ENCODE data around the gene CLDN20.

Gene CLDN20

DNA sequence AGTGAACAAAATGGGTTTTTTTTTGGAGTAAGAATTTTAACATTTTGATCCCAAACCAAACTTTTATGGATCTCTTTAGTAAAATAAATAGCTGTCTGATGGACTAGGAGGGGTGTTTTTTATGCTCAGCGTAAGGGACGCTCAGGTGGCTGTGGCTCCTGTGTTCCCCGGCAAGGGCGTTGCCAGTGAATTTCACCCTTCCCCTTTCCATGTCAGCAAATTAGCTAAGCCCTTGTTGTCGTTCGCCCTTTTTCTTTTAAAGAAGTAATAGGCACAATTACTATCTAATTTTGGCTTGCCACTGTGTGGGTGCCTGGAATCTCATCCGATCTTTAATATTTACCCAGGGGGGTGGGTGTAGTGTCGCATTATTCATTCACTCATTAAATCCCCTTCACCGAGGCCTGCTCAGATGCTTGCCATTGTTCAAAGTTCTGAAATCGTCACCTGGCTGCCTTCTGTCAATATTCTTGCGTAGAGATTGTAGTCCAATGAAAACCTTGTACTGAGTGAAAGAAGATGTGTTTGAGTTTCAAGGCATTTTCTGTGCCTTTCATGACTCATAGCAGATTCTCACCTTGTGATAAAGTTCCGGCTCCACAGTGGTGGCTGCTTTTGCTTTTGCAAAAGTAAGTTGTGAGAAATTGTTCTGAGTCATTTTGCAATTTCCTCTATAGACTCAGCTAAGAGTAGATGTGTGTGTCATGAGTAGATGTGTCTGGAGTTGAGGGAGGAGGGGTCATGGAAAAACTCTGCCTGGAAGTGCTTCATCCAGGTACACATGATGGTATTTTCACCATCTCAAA lies 40.0 kb upstream of the CLDN20 start:
- TF ChIP-seq, protein P1, sequence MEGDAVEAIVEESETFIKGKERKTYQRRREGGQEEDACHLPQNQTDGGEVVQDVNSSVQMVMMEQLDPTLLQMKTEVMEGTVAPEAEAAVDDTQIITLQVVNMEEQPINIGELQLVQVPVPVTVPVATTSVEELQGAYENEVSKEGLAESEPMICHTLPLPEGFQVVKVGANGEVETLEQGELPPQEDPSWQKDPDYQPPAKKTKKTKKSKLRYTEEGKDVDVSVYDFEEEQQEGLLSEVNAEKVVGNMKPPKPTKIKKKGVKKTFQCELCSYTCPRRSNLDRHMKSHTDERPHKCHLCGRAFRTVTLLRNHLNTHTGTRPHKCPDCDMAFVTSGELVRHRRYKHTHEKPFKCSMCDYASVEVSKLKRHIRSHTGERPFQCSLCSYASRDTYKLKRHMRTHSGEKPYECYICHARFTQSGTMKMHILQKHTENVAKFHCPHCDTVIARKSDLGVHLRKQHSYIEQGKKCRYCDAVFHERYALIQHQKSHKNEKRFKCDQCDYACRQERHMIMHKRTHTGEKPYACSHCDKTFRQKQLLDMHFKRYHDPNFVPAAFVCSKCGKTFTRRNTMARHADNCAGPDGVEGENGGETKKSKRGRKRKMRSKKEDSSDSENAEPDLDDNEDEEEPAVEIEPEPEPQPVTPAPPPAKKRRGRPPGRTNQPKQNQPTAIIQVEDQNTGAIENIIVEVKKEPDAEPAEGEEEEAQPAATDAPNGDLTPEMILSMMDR (IDR thresholded peaks at IDR 0.05): no peak

DNA sequence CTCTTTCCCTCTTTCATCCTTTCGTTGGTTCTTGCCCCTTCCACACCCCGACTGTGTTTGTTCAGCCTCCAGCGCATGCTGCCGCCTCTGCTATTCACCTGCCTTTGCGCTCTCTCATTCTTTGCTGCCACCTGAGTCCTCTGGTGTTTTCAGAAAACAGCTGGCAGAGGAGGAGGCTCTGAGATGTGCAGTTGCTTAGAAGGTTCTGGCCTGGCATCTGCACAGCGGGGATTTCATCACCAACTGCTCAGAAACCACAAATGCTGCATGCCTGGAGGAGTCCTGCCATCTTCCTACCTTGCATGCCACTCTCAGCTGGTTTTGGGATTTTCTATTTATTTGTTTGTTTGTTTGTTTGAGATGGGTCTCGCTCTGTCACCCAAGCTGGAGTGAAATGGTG lies 39.2 kb upstream of the CLDN20 start:
- TF ChIP-seq, protein P1 (IDR thresholded peaks at IDR 0.05): no peak

DNA sequence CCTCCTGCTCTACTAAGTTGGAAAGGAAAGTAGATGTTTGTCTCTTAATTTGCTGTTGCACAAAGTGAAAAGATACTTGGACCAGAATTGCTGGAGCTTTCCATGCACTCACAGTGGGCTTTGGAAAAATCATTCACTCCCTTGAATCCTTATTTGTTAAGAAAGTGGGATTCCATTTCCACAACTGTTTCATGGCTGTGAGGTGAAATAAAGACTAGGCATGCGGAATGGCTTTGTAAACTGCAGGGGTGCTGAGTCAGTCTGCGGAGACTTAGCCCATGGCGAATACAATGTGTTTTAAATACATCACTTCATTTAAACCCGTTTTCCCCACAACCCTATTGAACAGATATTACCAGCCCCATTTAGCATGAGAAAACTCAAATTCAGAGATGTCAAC lies 36.8 kb upstream of the CLDN20 start:
- TF ChIP-seq, protein P1 (IDR thresholded peaks at IDR 0.05): no peak

DNA sequence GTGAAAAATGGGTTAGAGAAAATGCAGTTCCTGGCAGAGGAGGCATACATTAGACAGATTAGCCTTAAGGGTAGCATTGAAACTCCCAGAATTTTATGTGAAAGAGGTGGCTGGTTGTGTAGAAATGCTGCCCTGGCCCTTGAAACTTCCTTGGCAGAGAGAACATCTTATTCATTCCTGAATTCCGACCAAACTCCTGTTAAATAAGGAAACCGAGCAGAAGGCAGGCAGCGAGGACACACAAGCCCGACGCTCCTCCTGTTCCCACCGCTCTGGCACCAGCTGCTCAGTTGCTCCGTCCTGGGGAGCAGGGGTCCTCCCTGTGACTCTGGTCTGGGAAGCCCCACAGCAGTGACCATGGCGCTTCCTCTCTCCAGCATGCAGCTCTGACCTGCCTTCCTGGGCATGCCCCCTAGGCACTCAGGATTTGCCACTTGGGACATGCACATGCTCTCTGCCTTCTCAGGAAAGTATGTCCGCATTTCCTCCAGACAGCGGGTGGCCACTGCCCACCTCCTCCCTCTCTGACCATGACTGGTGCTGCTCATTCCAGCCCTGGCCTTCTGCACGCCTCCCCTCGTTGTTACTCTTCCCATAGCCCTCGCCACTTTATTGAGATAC lies 35.2 kb upstream of the CLDN20 start:
- TF ChIP-seq, protein P1 (IDR thresholded peaks at IDR 0.05): no peak

DNA sequence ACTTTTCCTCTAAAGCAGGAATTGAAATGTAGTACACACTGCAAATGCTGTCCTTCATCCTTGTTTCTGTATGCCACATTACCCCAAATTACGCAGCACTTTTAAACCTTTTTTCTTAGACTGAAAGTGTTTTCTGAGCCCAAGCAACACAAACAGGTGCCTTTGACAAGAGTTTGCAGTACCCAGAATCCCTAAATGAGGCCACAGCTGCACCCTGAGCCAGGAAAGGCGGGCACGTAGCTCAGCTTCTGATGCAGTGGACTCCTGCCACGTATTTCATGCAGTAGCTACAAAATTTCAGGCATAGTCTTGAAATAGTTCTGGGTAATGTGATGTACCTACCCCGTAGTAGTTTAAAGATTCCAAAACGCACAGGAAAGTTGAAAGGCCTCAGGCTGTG lies 31.0 kb upstream of the CLDN20 start:
- TF ChIP-seq, protein P1 (IDR thresholded peaks at IDR 0.05): no peak

DNA sequence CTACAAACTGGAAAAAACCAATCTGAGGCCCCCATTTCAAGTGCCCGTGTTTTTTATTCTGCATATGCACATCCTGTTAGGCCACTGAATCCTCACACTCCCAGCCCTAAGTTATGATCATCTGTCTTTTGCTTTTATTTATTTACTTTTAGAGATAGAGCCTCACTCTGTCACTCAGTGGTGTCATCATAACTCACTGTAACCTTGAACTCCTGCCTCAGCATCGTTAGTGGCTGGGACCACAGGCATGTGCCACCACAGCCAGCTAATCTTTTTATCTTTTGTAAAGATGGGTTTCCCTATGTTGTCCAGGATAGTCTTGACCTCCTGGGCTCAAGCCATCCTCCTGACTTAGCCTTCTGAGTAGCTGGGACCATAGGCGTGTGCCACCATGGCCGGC lies 29.6 kb upstream of the CLDN20 start:
- TF ChIP-seq, protein P1 (IDR thresholded peaks at IDR 0.05): no peak

DNA sequence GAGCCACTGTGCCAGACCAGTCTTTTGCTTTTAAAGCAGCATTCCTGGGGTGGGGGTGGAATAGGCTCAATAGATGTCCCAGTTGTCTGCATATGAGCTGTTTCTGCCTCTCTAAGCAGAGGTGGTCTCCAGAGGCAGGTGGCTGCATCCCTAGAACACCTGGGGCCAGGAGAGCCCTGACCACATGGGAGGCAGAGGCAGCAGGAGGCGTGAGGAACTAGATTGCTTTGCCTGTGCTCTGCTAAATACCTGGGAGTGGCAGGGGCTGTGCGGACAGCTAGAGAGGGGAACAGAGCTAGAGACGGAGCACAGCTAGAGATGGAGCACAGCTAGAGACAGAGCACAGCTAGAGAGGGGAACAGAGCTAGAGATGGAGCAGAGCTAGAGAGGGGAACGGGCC lies 29.1 kb upstream of the CLDN20 start:
- TF ChIP-seq, protein P1 (IDR thresholded peaks at IDR 0.05): no peak
